ENCODE results near the gene HOXC4. TPM values are rescaled to one million over a fixed set of nuclear protein-coding genes. Genes with fewer than 3 reads are reported as not detected.

Gene HOXC4
- total and polyA plus RNA-seq, 10 of the 15 experiments (the other 5 are each of a cell fraction or from before 2014, with no cell fraction given): 1.0 to 11.4 (median 4.2) TPM

GRCh38 chr12:54031480-54031879 lies 22.2 kb upstream of the HOXC4 start (continued):
- TF ChIP-seq, protein P1, sequence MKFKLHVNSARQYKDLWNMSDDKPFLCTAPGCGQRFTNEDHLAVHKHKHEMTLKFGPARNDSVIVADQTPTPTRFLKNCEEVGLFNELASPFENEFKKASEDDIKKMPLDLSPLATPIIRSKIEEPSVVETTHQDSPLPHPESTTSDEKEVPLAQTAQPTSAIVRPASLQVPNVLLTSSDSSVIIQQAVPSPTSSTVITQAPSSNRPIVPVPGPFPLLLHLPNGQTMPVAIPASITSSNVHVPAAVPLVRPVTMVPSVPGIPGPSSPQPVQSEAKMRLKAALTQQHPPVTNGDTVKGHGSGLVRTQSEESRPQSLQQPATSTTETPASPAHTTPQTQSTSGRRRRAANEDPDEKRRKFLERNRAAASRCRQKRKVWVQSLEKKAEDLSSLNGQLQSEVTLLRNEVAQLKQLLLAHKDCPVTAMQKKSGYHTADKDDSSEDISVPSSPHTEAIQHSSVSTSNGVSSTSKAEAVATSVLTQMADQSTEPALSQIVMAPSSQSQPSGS (IDR thresholded peaks at IDR 0.05; ENCODE audit: low read length): no peak

- no peak for TF ChIP-seq ASH2L (IDR thresholded peaks at IDR 0.05; ENCODE audit: borderline replicate concordance, low read depth)
- TF ChIP-seq ZBED1 (IDR thresholded peaks at IDR 0.05; ENCODE audit: borderline replicate concordance): no peak
- no peak for TF ChIP-seq SUZ12 (IDR thresholded peaks at IDR 0.05; ENCODE audit: unreplicated experiment)
- intact Hi-C loops (cut with micrococcal nuclease; ENCODE audit: unreplicated experiment) (loop anchor here (1.0 to 2.0 kb wide), 4 partner anchors 26 to 169 kb away; no protein-coding TSS in a partner anchor), in situ Hi-C loops (cut with MboI) (no loop called here)
- peak; percentile 23 for FAIRE-seq
- H3K36me3 ChIP-seq (ENCODE audit: control insufficient read depth in 2 of 2, insufficient read depth in 2 of 2, low read length in 1 of 2): no peaks in the 10 kb centered on the region
- DNase-seq (ENCODE audit: low read depth, low spot score): no peak
- BruUV-seq (replicated peaks): no TSS peak
- H3K27me3 ChIP-seq (replicated peaks in 1 of 2; ENCODE audit: control insufficient read depth in 2 of 2, insufficient read depth in 2 of 2, low read length in 1 of 2): peaks cover 3 to 33% of the 10 kb centered on the region in 2 experiments
- no peak overlapping the region for H2AFZ ChIP-seq (ENCODE audit: control insufficient read depth, low read depth, low read length)
- H3K79me2 ChIP-seq (ENCODE audit: control insufficient read depth, insufficient read depth, low read length): no peaks in the 10 kb centered on the region
- ChIA-PET CTCF (interaction anchor here (0.6 to 13.4 kb wide), 46 partner anchors 8 to 466 kb away, joined by 3 to 343 read pairs (median 5); partner anchors contain the start of genes HNRNPA1, HOXC10, HOXC4 and HOXC8), POLR2A (interaction anchor here (0.6 to 2.1 kb wide), 9 partner anchors 9 to 166 kb away, joined by 3 to 12 read pairs (median 4); no protein-coding TSS in a partner anchor), RAD21 (ENCODE audit: unreplicated experiment) (interaction anchor here (0.7 to 12.6 kb wide), 33 partner anchors 9 to 248 kb away, joined by 3 to 222 read pairs (median 7); partner anchors contain the start of genes CBX5, HNRNPA1, HOXC10 and HOXC4), SMC1A (ENCODE audit: uncharacterized antibody, unreplicated experiment) (interaction anchor here (0.6 to 5.5 kb wide), 45 partner anchors 9 to 408 kb away, joined by 3 to 126 read pairs (median 6); partner anchors contain the start of genes HOXC10, HOXC4, HOXC8 and SMUG1)
- no peak overlapping the region for H3K4me2 ChIP-seq (ENCODE audit: control insufficient read depth, insufficient read depth)
- peaks cover 9% of the 10 kb centered on the region for H3K4me1 ChIP-seq (ENCODE audit: control insufficient read depth, insufficient read depth, low read length)
- H3K27ac ChIP-seq (ENCODE audit: control insufficient read depth, insufficient read depth): no peak overlapping the region
- no peak overlapping the region for H3K9ac ChIP-seq (ENCODE audit: control insufficient read depth, insufficient read depth, low read length)
- 29% methylated on average over 6 of the region's 6 CpGs for WGBS (ENCODE audit: insufficient coverage, insufficient replicate concordance, low lambda C conversion rate, missing lambda C conversion rate)
- no peaks in the 10 kb centered on the region for H4K20me1 ChIP-seq (ENCODE audit: control insufficient read depth, insufficient read depth)
- no peak overlapping the region for H3K4me3 ChIP-seq
- no peak for ATAC-seq
- H3K9me3 ChIP-seq (replicated peaks; ENCODE audit: control insufficient read depth, insufficient read depth, low read length): no peaks in the 10 kb centered on the region
Measured at GRCh38 chr12:54032086-54032619, 21.5 kb upstream of the HOXC4 start.

Data from GM12878 (cell line).